Inflammatory macrophage (primary cell): ENCODE data around the gene CCL8.
A peak's percentile ranks its signal among the peaks of the same experiment; 100 is the strongest.

Experiments used
- DNase-seq, 2 donors: peaks; one replicate each; pipeline ENCODE4 v3.0.0-alpha.2; 2020 to 2022

Gene CCL8

GRCh38 chr17:34368196-34368945 lies 49.1 kb downstream of the CCL8 start:
- peak; percentile 27 to 56 for DNase-seq

GRCh38 chr17:34368946-34369500 lies 49.8 kb downstream of the CCL8 start:
- peak; percentile 90 to 93 for DNase-seq

GRCh38 chr17:34369571-34369970 lies 50.3 kb downstream of the CCL8 start:
- DNase-seq: no peak

GRCh38 chr17:34370376-34370996 lies 51.3 kb downstream of the CCL8 start:
- DNase-seq: no peak

- peak; percentile 72 to 81 for DNase-seq
Observed at GRCh38 chr17:34370997-34371395, 51.8 kb downstream of the CCL8 start.
